Activated naive CD8-positive, alpha-beta T cell treated with anti-CD3 and anti-CD28 coated beads, Interleukin-2, amount 10 ng/mL, durations not matched to agents 7 days and 5 days (primary cell): ENCODE data around the gene SPAG8. TPM values are rescaled to one million over a fixed set of nuclear protein-coding genes. Genes with fewer than 3 reads are reported as not detected.

Experiments
- ATAC-seq: fragments of 150-1000 bp; cut with Tn5 transposase; one replicate; pipeline ENCODE4 v1.10.0; 2021; ENCODE audit warnings: low read depth, moderate library complexity
- POLR2A ChIA-PET: fragments of 350-600 bp; sonication (Branson Sonifier 250); formaldehyde crosslinking; loops from one replicate; lab custom pipeline; 2021; ENCODE audit warnings: antibody characterized with exemption; lab: Charles Lee
- DNase-seq: peaks from one replicate; pipeline ENCODE4 v3.0.0; 2021
- H3K27ac Mint-ChIP-seq: one replicate; pipeline ENCODE4 v1.8.0; 2022; ENCODE audit warnings: mild to moderate bottlenecking, mixed read lengths
- H3K27me3 Mint-ChIP-seq: one replicate; pipeline ENCODE4 v1.8.0; 2022; ENCODE audit warnings: mild to moderate bottlenecking, moderate library complexity, mixed read lengths
- H3K36me3 Mint-ChIP-seq: one replicate; pipeline ENCODE4 v1.8.0; 2021; ENCODE audit warnings: mild to moderate bottlenecking, mixed read lengths
- H3K4me1 Mint-ChIP-seq: one replicate; pipeline ENCODE4 v1.8.0; 2021; ENCODE audit warnings: mixed read lengths
- H3K4me3 Mint-ChIP-seq: one replicate; pipeline ENCODE4 v1.8.0; 2022; ENCODE audit warnings: mild to moderate bottlenecking, moderate library complexity, mixed read lengths
- H3K9me3 Mint-ChIP-seq: one replicate; pipeline ENCODE4 v1.8.0; 2021; ENCODE audit warnings: mixed read lengths
- total RNA-seq, 2 experiments: library from RNA; stranded (reverse); gene quantifications; one replicate each; pipeline ENCODE4 v1.2.3, GENCODE V29; 2021

SPAG8 gene
- total RNA-seq, 2 experiments from 2014 or later: 3.4 to 4.6 TPM

DNA sequence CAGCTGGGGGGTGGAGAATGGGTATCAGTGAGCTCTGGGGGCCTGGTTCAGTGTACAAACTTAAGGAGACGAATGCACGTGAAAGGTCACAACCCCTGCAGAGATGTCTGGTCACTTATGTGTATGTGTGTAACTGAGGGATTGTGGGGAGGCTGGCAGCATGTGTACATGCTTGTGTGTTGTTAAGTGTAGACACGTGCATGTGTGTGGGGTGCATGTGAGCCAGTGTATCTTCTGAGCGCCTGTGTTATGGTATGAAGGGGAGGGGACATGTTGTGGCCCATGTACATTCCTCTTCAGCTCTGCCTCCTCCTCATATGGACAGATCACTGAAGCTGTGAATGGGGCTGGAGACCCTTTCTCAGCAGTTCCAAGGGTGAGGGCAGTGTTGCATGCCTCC, 19.0 kb upstream of the SPAG8 start:
- POLR2A ChIA-PET: no interaction called here
- Mint-ChIP-seq H3K9me3 (no peaks in the 10 kb centered on the region), H3K4me1 (peaks cover 24% of the 10 kb centered on the region), H3K27me3 (peaks cover 5% of the 10 kb centered on the region), H3K36me3 (no peaks in the 10 kb centered on the region), H3K4me3 (no peak overlapping the region), H3K27ac (no peak overlapping the region)
- no peak for DNase-seq
- ATAC-seq: no peak

DNA sequence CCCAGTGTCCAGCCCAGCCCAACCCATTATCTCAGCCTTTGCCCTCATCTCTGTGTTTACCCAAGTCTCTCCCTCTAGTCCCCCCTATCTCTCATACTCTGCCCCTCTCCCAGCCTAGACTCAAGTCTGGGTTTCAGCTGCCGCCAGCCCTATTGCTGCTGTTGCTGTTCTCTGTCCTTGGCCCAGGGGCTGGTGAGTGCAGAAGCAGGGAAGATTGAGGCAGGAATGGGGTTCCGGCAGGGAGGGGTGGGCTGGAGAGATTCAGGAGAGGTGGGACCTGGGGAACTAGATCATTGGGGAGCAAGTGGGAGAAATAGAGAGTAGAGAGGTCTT, 17.7 kb upstream of the SPAG8 start:
- no peaks in the 10 kb centered on the region for H3K9me3 Mint-ChIP-seq
- DNase-seq (no peak), ATAC-seq (no peak)
- H3K27ac Mint-ChIP-seq: peak overlapping the region; percentile 82
- POLR2A ChIA-PET: interaction anchor here (0.7 kb wide), 1 partner anchor 64 kb away, joined by 3 read pairs; no protein-coding TSS in a partner anchor
- H3K36me3 Mint-ChIP-seq: no peaks in the 10 kb centered on the region
- H3K4me3 Mint-ChIP-seq: peak overlapping the region; percentile 91
- peaks cover 5% of the 10 kb centered on the region for H3K27me3 Mint-ChIP-seq
- peaks cover 26% of the 10 kb centered on the region for H3K4me1 Mint-ChIP-seq

DNA sequence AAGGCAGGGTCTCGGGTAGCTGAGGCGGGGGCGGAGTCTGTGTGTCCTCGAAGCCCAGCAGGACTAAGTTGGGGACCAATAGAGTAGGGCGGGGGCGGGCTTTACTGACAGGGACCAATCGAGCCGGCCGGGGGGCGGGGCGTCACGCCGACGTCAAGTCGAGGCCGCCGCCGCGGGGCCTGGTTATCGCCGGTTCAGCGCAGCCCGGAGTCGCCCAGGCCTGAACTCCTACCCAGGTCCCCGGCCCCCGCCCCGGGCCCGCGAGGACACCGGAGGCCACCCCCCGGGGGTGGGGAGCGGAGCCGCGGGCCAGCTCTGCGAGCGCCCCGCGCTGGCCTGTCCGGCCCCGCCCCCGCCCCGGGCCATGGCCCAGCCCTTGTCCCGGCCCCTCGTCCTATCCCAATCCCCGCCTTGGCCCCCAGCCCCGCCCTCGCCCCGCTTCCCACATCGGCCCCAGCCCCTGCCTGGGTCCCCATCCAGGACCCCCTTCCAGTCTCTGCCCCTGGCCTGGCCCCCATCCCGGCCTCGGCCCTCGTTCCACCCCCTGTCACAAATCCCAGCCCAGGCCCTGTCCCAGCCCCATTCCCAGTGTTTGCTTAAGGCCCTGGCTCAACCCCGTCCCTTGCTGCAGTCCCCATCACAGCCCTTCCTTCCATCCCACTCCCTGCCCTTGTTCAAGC, 17.2 kb upstream of the SPAG8 start, which contains the start of gene TMEM8B:
TMEM8B (plus strand) TSS at position 145 of the 680 bp plus-strand sequence; CDS start at position 365, 220 bp downstream.
- ATAC-seq: peak; percentile 90
- POLR2A ChIA-PET: interaction anchor here (0.6 to 1.5 kb wide), 6 partner anchors 15 to 225 kb away, joined by 3 to 8 read pairs (median 4); partner anchors contain the start of genes HINT2 and SPAG8
- Mint-ChIP-seq H3K27me3 (peaks cover 5% of the 10 kb centered on the region), H3K9me3 (no peaks in the 10 kb centered on the region), H3K36me3 (no peaks in the 10 kb centered on the region), H3K4me1 (peaks cover 23% of the 10 kb centered on the region), H3K27ac (peak within 1 kb of the TSS; percentile 87), H3K4me3 (peak within 1 kb of the TSS; percentile 96)
- DNase-seq: peak; percentile 95

DNA sequence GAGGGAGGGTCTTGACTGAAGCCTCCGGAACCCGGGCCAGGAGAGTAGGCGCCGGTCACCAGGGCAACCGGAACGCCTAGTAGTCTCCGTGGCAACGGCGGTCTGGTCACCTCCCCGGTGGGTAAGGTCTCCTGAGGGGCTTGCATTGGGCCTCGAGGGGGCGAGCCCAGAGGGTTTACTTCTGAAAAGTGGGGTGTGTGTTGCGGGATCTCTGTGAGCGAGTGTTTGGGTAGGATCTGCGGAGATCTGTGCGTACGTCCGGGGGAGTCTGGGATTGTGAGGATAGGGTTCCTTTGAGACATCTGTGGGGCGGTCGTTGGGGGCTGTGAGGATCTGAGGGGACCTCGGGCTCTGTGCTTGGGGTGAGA, 16.6 kb upstream of the SPAG8 start, which contains the start of gene FAM221B:
FAM221B (minus strand) TSS at position 17 of the 368 bp plus-strand sequence. CDS start 2,571 bp downstream, outside the sequence.
- POLR2A ChIA-PET: interaction anchor here (0.6 to 1.5 kb wide), 5 partner anchors 15 to 225 kb away, joined by 3 to 8 read pairs (median 5); partner anchors contain the start of genes HINT2 and SPAG8
- peak within 1 kb of the TSS; percentile 96 for H3K4me3 Mint-ChIP-seq
- no peaks in the 10 kb centered on the region for H3K36me3 Mint-ChIP-seq
- peaks cover 5% of the 10 kb centered on the region for H3K27me3 Mint-ChIP-seq
- H3K4me1 Mint-ChIP-seq: peaks cover 22% of the 10 kb centered on the region
- DNase-seq: no peak
- H3K9me3 Mint-ChIP-seq: no peaks in the 10 kb centered on the region
- no peak for ATAC-seq
- H3K27ac Mint-ChIP-seq: peak within 1 kb of the TSS; percentile 87

DNA sequence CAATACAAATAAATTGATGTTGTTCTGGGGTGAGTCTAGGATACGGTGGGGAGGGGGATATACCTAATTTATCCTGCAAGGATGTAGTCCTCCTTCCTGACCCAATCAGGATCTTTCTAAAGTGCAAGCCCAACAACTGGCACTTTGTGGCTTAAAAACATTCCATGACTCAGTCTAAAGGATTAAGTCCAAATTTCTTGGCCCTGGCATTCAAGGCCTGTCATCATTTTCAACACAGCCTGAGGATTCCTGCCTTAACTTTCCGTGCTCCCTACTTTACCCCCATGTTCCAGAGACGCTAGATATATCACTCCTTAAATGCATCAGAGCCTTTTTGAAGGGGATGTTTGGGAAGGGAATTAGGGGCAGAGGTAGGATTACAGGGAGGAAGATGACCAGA, 15.4 kb upstream of the SPAG8 start:
- DNase-seq (no peak), ATAC-seq (no peak)
- Mint-ChIP-seq H3K9me3 (no peaks in the 10 kb centered on the region), H3K4me3 (peak overlapping the region; percentile 13), H3K27me3 (peaks cover 5% of the 10 kb centered on the region), H3K36me3 (no peaks in the 10 kb centered on the region), H3K27ac (no peak overlapping the region), H3K4me1 (peaks cover 18% of the 10 kb centered on the region)
- POLR2A ChIA-PET: interaction anchor here (0.6 kb wide), 2 partner anchors 15 to 706 kb away, joined by 3 to 4 read pairs; partner anchors contain the start of gene SPAG8

DNA sequence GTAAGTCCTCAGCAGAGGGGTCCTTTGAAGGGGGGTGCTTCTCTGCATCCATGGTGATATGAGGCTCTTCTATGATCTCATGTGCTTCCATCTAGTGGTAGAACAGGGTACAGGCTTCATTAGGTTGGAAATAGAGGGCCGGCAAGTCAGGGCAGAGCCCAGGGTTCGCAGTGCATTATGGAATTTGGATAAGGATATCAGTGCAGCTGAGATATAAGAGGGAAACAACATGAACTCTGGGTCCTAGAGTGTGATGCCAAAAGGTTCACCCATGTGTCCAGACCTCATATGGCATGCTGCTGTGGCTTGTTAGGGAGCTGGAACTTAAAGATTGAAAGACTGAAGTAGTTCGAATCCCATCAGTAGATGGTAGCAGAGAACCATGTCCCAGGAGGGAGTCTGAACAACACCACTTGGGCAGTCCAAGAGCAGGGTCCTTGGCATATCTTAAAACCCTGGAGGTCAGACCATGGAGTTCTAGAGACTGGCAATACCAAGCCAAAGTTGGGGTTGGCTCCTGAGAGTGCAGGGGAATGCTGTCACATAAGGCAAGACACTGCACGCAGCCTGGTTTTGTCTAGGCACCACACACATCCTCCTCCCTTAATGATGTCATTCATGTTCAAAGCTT, 14.1 kb upstream of the SPAG8 start:
- H3K9me3 Mint-ChIP-seq: no peaks in the 10 kb centered on the region
- ATAC-seq: peak; percentile 40
- H3K27ac Mint-ChIP-seq: peak overlapping the region; percentile 49
- DNase-seq: no peak
- H3K36me3 Mint-ChIP-seq: no peaks in the 10 kb centered on the region
- H3K4me3 Mint-ChIP-seq: peak overlapping the region; percentile 45
- POLR2A ChIA-PET: interaction anchor here (0.7 to 1.6 kb wide), 4 partner anchors 12 to 56 kb away, joined by 3 to 8 read pairs (median 4); partner anchors contain the start of genes HINT2 and SPAG8
- H3K4me1 Mint-ChIP-seq: peaks cover 18% of the 10 kb centered on the region
- peaks cover 5% of the 10 kb centered on the region for H3K27me3 Mint-ChIP-seq

DNA sequence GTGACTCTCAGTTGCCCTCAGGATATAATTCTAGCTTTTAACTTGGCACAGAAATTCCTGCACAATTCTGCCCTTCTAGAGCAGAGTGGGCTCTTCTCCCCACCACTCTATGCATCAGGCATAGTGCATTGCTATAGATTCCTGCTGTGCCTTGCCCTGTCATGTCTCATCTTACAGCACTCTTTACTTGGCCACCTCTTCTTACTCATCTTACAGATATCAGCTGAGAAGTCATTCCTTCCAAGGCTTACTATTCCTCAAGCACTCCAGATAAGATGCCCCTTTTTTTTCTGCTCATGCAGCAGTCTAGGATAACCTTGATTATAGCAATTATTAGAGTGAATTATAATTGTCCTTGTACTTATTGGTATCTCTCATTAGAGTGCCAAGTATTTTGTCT, 10.9 kb upstream of the SPAG8 start:
- Mint-ChIP-seq H3K9me3 (no peaks in the 10 kb centered on the region), H3K27ac (no peak overlapping the region), H3K36me3 (no peaks in the 10 kb centered on the region), H3K27me3 (peaks cover 3% of the 10 kb centered on the region), H3K4me3 (no peak overlapping the region), H3K4me1 (peaks cover 7% of the 10 kb centered on the region)
- POLR2A ChIA-PET: interaction anchor here (1.6 kb wide), 1 partner anchor 11 kb away, joined by 4 read pairs; the partner anchor contains the start of gene SPAG8
- no peak for DNase-seq
- no peak for ATAC-seq

DNA sequence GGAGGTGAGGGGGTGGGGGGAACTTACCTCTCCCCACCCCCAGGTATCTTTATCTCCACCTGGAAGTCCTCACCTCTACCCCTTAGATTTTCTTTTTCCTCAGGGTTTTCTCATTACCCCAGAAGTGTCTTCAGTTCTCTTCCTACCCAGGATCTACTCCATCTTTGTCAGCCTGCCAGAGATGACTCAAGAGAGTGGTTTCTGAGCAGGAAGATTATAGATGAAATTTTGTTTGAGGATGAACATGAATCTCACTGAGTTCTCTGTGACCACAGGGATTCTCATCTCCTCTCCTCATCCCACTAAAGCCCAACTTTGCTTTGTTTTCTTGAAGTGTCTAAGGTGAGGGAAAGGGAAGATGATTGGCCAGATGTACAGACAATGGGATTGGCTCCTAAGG, 8.0 kb upstream of the SPAG8 start:
- POLR2A ChIA-PET: no interaction called here
- ATAC-seq (no peak), DNase-seq (no peak)
- Mint-ChIP-seq H3K27me3 (peaks cover 6% of the 10 kb centered on the region), H3K4me3 (no peak overlapping the region), H3K4me1 (peaks cover 4% of the 10 kb centered on the region), H3K27ac (no peak overlapping the region), H3K9me3 (no peaks in the 10 kb centered on the region), H3K36me3 (no peaks in the 10 kb centered on the region)

DNA sequence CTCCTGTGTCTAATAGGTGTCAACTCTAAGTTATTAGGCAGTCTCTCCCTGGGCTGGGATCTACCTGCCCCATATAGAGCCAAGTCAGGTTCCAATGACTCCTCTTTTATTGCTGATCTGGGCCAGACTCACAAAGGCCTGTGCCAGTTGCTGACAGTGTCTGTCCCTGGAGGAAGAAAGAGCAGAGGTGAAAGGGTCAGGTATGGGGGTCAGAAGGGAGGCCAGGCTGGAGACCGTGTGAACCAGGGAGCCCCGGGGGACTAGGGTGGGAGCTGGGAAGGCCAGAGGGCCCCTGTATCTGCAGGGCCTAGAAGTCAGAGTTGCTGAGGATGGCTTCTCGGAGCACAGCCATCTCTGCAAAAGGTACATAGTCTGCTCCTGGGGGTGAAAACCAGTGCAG, 6.3 kb upstream of the SPAG8 start:
- Mint-ChIP-seq H3K9me3 (no peaks in the 10 kb centered on the region), H3K4me1 (peaks cover 10% of the 10 kb centered on the region), H3K27ac (no peak overlapping the region), H3K36me3 (no peaks in the 10 kb centered on the region), H3K27me3 (peaks cover 6% of the 10 kb centered on the region), H3K4me3 (no peak overlapping the region)
- no peak for DNase-seq
- POLR2A ChIA-PET: no interaction called here
- no peak for ATAC-seq

DNA sequence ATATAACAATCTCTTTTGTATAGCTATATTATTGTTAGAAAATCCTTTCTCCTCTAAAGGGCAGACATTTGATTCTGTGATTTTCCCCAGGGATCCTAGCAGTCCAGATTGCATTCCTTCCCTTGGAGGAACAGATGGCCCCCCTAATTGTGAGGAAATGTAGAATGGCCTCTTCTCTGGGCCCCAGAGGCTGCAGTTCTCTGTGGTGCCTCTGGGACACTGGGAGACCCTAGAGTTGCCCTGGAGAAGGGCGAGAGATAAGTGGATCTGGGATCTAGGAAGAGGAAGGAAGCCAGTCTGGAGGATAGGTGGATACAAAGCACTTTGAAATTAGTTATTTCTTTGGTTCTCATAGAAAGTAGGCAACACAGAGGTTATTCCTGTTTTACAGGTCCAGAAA, 4.6 kb upstream of the SPAG8 start:
- no peaks in the 10 kb centered on the region for H3K9me3 Mint-ChIP-seq
- H3K4me3 Mint-ChIP-seq: no peak overlapping the region
- peaks cover 23% of the 10 kb centered on the region for H3K4me1 Mint-ChIP-seq
- no peak for ATAC-seq
- no peak overlapping the region for H3K27ac Mint-ChIP-seq
- no peak for DNase-seq
- H3K36me3 Mint-ChIP-seq: peaks cover 3% of the 10 kb centered on the region
- peaks cover 6% of the 10 kb centered on the region for H3K27me3 Mint-ChIP-seq
- POLR2A ChIA-PET: no interaction called here

DNA sequence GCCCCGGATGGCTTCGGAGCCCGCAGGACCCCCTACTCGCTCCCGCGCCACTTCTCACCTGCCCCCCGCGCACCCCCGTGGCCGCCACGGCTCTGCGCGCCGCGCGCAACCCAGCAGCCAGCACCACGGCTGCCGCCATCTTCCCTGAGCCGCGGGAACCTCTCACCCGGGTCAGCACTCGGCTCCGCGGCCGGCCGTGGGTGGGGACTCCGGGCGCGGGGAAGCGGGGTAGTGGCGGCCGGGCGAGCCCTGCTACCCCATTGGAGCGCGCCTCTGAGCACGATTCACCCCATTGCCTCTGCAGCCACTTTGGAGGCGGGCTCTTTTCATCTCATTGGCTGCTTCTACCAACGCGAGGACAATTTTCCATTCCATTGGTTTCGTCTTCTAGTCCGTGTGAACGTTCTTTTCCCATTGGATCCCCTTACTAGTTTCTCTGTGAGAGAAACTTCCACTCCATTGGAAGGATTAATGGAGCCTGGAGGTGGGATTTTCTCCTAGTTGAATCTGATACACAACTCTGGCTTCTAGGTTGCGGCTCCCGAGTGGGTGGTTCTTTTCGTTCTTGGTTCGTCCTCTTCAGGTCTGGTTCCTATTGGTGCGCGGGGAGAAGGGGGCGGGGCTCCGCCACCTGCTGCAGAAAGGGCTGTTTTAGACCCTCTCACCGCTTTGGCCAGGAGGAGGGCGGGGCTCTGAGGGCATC, 2.9 kb upstream of the SPAG8 start, which contains the start of gene HINT2:
HINT2 (minus strand) TSS at position 202 of the 703 bp plus-strand sequence; CDS start at position 139, 63 bp downstream.
- POLR2A ChIA-PET: interaction anchor here (0.5 to 2.0 kb wide), 12 partner anchors 10 to 763 kb away, joined by 3 to 9 read pairs (median 4); partner anchors contain the start of genes CREB3, FAM221B, SIT1 and TLN1
- peak; percentile 80 for ATAC-seq
- H3K9me3 Mint-ChIP-seq: no peaks in the 10 kb centered on the region
- peaks cover 32% of the 10 kb centered on the region for H3K4me1 Mint-ChIP-seq
- H3K27me3 Mint-ChIP-seq: peaks cover 6% of the 10 kb centered on the region
- DNase-seq: peak; percentile 96
- H3K27ac Mint-ChIP-seq: peak within 1 kb of the TSS; percentile 94
- peak within 1 kb of the TSS; percentile 77 for H3K4me3 Mint-ChIP-seq
- H3K36me3 Mint-ChIP-seq: peaks cover 3% of the 10 kb centered on the region

DNA sequence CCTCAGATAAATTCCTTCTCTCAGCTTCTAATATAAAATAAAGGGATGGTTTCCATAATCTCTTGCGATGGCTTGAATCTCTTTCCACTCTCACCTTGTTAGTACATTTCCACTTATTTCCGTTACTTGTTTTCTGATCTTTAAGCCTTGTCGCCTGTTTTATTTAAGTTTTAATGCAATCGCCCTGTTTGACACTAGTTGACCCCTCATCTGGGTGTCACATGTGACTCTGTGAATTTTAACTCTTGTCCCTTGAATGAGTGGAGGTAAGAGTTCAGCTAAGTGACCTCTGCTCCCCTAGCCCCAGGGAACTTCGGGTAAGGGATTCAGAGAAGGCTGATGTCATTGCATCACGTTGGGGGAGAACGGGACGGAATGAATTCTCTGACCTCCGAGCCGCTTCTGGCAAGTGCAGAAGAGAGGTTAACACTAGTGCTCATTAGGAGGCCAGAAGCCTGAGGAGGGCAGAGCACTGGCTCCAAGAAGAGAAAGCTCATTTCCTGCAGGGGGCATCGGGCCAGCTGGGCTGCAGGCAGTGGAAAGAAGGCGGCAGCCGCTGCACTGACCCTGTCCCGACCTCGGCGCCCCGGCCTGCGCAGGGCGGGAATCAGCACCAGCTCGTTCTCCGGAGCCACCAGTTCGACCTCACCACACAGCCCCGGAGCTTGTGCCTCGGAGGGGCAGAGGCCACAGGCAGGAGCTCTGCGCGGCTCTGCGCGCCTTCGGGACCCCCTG, 2.2 kb upstream of the SPAG8 start:
- peak; percentile 9 for ATAC-seq

More for the DNA sequence above, 2.2 kb upstream of the SPAG8 start:
- no peak for DNase-seq
- H3K4me3 Mint-ChIP-seq: peak overlapping the region; percentile 77
- POLR2A ChIA-PET: interaction anchor here (0.5 to 2.0 kb wide), 13 partner anchors 9 to 762 kb away, joined by 3 to 9 read pairs (median 4); partner anchors contain the start of genes CREB3, FAM221B, SIT1 and TLN1
- H3K27me3 Mint-ChIP-seq: peaks cover 6% of the 10 kb centered on the region
- H3K36me3 Mint-ChIP-seq: peaks cover 6% of the 10 kb centered on the region
- H3K27ac Mint-ChIP-seq: peak overlapping the region; percentile 94
- no peaks in the 10 kb centered on the region for H3K9me3 Mint-ChIP-seq
- peaks cover 30% of the 10 kb centered on the region for H3K4me1 Mint-ChIP-seq
